Stromal cell of bone marrow (primary cell): Measurements from ENCODE around the gene WNK2.

Source experiments
- DNase-seq: peaks from one replicate; pipeline ENCODE4 v3.0.0-alpha.2; 2012; ENCODE audit warnings: low read depth

The WNK2 gene

DNA sequence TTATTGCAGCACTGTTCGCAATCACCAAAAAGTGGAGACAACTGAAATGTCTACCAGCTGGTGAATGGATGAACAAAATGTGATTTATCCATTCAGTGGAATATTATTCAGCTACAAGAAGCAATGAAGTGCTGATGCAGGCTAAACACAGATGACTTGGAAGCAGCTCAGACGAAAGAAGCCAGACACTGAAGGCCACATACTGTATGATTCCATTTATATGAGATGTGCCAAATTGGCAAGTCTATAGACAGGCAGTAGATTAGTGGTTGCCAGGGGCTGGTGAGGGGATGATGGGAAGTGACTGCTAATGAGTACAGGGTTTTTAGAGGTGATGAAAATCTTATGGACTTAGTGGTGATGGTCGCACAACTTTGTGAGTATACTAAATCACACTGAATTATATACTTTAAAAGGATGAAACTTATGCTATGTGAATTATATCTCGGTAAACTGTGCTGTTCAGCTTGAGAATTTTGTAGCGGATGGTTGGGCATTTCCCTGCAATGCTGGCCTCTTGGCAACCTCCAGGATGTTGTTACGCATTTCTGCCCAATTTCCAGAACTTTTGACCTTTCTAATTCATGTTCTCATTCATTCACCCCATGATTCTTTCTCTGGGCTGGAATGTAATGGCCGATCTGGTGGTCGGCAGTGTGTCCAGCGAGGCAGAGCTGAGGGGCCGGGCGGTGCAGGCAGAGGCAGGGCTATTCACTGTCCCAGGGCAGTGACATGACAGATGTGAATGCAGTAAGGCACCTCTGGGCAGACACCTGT is 22.0 kb upstream of the WNK2 start:
- DNase-seq, result no peak

DNA sequence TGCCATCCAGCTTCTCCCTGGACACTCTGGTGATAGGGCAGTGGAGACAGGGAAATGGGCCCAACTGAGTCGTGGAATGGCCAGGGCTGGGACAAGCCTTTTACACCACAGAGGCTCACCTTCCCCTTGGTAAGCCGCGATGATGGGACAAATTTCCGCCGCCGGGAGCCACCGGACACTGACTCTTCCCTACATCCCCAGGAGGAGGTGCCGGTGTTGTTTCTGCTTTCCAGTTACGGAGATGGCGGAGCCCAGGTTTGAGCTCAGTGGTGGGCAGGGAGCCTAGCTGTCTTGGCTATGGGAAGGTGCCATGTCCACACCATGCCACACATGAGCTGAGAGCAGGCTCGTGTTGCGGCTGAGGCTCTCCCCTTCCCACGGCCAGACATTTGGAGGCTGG is 19.9 kb upstream of the WNK2 start:
- no peak for DNase-seq

DNA sequence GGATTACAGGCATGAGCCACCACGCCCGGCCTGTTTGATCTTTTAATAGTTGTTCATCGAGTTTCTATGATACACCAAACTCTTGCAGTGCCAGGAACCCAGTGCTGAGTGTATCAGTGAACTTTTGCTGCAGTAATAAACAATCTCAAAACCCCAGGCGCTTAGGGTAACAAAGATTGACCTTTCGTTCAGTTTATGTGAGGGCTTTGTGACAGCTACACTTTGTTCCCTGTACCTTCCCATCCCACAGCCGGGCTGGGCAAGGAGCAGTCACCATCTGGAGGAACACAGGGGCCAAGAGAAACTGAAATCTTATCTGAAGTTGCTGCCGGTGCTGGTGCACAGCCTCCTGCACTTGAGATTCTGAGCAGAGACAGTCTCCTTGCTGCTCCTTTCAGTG is 17.2 kb upstream of the WNK2 start:
- DNase-seq, result no peak

DNA sequence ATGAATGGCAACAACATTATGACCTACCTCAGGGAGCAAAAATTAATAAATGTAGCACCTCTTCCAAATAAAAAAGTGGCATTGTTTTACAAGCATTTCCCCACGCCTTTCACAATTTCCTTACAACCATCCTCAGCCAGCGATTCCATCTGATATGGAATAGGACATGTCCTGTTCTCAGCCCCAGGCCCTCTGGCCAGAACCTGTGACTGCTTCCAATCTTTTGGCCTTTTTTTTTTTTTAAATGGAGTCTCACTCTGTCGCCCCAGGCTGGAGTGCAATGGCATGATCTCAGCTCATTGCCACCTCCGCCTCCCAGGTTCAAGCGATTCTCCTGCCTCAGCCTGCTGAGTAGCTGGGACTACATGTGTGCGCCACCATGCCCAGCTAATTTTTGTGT is 16.8 kb upstream of the WNK2 start:
- no peak for DNase-seq

DNA sequence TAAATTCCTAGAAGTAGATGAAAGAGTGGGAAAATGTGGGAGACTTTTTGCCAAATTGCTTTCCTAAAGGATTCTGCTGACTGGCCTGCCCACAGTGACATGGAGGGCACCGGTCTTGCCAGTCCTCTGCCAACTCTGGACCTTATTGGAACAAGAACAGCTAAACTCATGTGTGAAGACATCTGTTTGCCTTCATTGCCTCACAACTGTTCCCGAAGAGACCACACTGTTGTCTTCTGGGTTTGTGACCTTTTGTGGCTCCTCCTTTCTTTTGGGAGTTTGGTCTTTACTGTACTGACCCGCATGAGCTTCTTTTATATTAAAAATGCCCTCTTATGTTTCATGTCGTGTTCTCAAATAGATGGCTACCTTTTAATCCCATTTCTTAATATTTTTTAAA is 16.1 kb upstream of the WNK2 start:
- DNase-seq, result no peak

DNA sequence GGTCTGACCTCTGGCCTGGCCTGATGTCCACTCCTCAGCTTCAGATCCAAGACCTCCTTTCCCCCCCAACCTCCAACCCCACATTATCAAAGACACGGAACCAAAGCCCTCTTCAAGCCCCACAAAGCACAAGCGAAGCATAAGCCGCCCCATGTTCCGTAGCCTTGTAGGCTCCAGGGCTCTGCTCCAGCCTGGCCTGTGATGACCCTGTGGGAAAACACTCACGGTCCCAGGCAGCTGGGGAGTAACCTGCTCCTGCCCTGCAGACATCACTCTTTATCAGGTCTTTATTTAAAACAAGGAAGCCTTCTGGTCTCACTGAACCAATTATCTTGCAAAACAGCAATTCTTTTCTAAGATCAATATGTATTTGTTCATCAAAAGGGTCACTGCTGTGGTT is 15.4 kb upstream of the WNK2 start:
- DNase-seq, result no peak

DNA sequence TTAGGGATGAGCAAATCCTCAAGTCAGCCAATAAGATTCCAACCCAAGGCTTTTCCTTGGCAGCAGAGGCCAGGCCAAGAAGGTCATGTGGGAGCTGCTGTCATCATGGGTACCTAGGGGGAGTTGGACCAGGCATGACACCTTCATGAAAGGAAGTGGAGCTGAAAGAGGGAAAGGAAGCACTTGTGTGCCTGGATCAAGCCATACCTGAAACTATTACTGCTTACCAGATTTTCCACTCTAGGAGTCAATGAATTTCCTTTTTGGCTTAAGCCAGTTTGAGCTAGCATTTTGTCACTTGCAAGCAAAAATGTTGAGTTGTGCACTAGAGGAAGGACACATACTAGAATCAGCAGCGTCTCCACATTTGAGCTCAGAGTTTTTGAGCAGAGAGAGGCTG is 14.5 kb upstream of the WNK2 start:
- DNase-seq, result no peak

DNA sequence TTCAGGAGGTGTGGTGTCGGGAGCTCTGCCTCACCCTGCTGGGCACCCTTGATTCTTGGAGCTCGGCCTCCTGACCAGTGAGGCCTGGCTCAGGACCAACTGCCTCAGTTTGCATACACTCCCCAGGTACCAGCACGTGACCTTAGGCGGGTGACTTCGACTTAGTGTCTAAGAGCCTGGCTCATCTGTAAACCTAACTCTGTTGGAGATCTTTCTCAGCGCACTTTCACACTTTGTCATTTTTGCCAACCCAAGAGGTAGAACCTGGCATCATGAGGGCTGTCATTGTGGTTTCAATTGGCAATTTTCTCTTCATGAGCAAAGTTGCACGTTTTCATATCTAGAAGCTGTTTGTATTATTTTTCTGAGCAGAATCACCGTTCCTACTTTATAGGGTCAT is 13.4 kb upstream of the WNK2 start:
- DNase-seq, result no peak

DNA sequence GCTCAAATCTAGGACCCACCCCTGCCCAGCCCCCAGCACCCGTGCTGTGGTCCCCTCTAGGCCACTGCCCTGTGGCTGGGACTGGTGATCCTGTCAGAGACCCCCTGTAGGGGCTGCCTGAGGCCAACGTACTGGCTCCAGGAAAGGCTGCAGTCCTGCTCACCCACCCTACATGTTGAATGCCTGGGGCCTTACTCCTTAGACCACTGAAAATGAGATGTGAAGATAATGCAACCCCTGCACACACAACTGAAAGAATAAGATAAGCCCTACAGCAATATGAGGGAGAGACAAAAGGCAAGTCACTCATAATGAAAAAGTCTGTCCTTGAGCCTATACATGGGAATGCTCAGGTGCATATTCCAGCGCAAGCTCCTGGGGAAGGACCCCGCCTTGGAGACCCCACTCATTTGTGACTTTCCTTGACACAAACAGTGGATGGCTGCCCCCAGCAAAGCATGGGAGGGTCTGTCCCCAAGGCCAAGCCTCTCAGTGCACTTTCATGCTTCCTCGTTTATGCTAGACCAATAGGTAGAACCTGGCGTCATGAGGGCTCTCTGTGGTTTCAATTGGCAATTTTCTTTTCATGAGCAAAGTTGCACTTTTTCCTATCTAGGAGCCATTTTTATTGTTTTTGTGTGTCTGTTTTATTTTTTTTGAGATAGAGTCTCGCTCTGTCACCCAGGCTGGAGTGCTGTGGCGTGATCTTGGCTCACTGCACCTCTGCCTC is 12.5 kb upstream of the WNK2 start:
- no peak for DNase-seq

DNA sequence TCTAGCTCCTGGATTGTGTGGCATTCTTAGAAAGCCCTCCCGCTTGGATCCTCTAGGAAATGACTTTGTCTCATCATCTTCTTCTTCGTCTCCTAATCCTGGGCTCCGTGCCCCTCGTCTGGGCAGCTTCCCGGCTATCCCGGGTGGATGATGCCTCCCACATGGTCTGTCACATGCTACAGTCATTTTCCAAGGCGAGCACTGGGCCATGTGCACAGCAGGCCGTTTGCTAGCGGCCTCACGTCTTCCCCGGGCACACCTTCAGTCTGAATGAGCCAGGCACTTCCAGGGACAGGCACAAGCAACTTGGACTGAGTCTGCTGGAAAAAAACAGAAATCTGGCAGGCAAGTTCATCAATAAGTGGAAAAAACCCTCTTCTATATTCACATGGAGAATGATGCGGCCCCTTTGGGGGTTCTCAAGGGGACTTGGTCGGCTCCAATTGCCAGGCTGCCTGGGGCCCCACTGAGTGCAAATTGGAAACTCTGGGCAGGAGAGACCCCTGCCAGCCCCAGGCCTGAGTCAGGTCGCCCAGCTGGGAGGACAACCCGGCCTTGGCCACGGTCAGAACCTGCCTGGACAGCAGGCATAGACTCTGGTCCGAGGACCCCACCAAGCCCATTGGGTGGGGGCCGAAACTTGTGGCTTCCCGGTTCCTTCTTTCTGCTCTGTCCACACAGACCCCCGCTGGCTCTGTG is 11.1 kb upstream of the WNK2 start:
- no peak for DNase-seq

DNA sequence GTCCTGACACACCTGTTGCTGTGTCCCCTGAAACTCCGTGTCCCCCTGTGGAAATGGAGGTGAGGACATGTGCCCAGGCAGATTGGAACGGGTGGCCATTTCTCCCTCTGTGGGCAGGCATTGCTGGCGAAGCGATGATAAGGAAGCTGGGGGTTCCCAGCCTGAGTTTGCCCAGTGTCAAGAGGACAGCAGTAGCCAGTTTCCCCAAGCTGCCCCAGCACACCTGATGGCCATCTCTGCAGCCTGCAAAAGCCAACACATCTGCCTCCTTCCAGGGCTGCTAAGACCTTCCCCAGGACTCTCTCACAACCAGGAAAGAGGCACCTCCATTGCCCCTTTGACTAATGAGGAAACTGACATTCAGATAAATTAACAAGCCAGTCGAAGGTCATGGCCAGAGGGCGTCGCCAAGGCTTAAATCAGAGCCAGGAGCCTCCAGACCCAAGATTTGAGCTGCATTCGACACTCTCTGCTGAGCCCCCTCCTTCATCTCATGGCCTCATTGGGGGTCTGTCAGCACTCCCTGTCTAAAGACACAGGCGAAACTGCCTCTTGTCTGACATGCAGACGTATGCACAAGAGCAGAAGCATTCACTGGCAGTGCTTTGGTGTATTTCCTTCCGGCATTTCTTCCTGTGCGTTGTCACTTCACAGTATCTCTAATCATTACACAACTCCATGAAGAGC is 10.4 kb upstream of the WNK2 start:
- DNase-seq, result no peak

DNA sequence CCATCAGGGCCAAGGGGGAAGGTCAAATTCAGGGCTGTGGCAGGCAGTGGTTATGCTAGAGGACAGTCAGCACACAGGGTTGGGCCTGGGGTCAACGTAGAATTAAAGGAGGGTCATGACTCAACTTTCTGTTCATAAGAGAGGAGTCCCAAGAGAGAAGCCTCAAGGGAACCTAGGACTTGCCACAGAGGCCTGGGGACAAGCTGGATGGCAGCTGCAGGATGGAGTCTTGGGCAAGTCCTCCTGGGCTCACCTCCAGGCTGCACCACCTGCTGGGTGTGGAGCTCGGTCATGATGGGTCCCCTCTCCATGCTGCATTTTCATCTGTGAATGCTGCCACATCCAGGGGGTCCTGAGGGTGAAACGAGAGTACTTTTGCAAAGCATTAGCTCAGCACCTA is 9.0 kb upstream of the WNK2 start:
- DNase-seq, result no peak

DNA sequence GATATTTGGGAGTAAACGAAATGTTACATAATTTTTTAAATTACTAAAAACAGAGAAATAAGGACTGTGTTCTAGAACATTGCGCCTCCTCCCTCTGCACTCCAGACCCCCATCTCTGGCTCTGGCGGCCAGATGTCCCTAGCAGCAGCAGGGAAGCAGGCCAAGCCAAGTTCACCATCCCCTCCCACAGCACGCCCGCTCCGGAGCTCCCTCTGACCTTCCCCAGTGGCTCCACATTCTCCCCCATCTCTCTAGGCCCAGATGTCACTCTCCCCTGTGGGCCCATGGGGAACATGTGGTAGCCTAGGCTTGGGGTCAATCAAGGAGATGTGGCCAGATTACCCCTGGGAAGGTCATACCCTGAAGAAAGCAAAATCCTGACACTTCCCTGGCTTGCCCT is 6.3 kb upstream of the WNK2 start:
- DNase-seq, result no peak

DNA sequence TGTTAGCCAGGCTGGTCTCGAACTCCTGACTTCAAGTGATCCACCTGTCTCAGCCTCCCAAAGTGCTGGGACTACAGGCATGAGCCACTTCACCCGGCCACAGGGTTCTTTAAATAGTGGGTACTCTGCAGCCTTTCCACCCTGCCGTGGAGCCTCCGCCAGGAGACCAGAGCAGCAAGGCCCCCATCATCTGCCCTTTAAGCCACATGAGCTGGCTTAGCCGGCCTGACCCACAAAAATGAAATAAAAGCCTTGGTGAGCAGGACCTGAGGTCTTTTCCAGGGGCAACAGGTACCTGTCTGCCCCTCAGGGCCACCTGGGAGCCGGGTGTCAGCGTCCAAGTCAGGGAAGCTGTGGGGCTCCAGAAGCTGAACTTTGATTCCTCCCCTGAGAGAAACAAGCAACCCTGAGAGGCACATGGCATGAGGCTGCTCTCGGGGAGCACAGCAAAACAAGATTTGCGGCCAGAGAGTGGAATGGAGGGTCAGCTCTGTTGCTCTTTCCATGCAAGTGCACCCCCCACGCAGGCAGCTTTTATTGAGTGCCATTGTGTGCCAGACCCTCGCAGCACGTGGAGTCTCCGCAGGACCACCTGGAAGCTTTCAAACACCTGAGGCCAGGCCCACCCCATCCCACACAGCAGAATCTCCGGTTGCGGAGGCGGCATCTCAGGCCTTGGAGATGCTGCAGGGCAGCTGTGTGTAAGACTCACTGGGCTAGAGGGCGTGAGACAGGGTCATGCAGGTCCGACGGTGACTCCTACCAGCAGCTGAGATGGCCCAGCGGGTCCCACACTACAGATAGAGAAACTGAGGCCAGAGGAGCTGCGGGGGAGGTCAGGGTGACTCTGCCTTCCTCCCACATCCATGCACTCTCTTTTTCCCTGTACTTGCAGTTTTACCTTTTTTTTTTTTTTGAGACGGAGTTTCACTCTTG is 4.8 kb upstream of the WNK2 start:
- no peak for DNase-seq

DNA sequence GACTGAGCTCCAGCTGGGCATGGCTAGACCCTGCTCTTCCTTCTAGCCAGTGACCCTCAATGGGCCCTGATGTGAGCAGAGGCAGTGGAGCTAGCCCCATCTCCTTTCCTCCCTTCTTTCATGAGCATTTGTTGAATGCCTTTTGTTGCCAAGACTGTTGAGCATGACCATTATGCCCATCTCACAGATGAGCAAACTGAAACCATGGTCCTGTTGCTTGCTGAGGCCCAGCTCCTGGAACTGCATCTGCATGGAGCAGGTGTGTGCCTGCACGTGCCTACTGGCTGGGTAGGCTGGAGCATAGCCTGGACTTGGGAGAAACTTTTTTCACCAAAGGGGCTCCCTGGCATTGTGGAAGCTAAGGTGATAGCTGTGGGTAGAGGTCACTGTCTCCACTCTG is 3.0 kb upstream of the WNK2 start:
- DNase-seq, result no peak

DNA sequence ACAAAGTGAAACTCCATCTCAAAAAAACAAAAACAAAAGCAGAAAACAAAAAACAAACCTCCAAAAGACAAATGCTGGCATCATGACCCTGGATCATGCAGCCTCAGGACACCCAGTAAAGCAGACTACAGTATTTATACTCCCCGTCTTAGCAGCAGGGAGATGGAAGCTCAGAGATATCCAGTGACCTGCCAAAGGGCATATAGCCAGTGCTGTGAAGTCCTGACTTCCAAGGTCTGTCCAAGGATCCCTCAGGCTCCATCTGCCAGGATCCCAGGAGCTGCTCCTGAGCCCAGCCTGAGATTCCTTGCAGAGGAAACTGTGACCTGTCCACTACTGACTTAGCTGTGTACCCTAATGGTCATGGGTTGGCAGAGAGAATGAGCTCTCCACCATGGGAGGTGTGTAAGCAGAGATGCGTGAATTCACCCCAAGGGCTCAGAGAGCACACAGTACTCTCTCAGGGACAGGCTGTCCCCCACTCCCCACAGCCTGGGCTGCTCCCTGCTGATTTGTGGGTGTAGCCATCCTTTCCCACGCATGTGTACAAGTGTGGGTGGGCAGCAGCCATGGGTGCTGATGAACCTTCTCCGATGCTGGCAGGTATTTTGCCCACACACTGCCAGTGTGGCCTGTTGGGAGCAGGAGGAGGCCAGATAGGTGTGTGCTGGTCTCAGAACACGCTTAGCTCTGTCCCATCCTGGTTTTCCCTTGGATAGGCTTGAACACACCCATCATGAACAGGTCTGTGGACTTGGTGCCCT is 2.1 kb upstream of the WNK2 start:
- no peak for DNase-seq

DNA sequence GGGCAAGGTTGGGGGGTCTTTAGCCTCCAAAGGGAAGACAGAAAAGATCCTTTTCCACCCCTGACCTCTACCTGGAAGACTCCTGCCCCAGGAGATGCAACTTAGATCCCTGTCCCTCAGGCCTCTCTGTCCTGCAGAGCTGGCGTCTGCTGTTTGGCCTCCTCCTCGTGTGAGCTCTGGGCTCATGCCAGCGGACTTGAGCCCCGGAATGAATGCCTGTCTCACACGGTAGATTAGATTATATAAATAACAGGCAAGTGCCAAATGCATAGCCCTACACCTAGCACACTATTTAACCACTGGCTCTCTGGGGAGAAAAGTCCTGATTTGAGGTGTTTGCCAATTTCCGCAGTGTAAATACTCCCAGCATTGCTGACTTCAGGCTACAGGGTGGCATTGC is 1.4 kb upstream of the WNK2 start:
- DNase-seq, result no peak

DNA sequence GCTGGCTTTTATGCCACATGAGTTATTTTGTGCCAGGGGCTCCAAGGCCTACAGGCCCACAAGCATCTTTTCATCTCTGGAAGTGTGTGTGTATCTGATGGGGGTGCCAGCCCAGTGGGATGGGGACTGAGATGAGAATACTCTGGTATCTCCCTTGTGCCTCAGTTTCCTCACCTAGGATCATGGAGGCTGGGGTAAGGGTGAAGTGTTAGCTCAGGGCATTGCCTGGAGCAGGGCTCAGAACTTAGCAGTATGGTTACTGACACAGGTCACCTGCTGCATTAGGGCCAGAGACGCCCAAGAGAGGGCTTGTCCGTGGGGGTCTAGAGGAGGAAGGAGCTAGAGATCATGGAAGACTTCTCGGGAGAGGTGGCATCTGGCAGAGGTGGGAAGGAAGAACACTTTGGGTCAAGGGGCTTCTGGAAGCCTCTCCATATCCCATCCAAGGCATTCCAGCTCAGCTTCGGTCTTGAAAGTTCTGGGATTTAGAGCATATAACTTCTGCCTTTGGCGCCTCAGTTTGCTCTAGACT is 742 bp upstream of the WNK2 start:
- DNase-seq, result no peak

DNA sequence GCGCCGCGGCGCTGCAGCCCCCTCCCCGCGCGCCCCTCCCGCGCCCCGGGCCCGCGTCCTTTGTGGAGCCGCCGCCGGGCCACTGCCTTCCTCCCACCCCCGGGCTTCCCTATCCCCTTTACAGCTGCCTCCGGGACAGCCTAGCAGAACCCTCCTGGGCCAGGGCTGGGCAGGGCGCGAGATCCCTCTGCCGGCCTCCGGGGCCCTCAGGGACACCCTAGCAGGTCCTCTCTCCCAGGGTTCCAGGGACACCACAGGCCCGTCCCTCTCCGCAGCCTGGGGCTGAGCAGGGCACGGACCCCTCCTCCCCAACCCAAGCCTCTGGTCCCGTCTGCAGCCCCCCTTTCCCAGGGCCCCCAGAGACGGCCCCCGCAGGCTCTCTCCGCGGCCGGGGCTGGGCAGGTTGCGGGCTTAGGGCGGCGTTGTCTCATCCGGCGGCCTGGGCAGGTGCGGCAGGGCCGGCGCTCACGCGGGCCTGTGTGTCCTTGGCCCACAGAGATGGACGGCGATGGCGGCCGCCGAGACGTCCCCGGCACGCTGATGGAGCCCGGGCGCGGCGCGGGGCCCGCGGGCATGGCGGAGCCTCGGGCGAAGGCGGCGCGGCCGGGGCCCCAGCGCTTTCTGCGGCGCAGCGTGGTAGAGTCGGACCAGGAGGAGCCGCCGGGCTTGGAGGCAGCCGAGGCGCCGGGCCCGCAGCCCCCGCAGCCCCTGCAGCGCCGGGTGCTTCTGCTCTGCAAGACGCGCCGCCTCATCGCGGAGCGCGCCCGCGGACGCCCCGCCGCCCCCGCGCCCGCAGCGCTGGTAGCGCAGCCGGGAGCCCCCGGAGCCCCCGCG is 710 bp downstream of the WNK2 start:
- DNase-seq, result no peak
